ENCODE results near the gene CBARP. TPM values are rescaled to one million over a fixed set of nuclear protein-coding genes. Genes with fewer than 3 reads are reported as not detected.

CBARP gene
- total and polyA plus RNA-seq, 2 donors (not counting 1 experiment from before 2014, with no cell fraction given): 0.31 to 1.5 TPM

DNA sequence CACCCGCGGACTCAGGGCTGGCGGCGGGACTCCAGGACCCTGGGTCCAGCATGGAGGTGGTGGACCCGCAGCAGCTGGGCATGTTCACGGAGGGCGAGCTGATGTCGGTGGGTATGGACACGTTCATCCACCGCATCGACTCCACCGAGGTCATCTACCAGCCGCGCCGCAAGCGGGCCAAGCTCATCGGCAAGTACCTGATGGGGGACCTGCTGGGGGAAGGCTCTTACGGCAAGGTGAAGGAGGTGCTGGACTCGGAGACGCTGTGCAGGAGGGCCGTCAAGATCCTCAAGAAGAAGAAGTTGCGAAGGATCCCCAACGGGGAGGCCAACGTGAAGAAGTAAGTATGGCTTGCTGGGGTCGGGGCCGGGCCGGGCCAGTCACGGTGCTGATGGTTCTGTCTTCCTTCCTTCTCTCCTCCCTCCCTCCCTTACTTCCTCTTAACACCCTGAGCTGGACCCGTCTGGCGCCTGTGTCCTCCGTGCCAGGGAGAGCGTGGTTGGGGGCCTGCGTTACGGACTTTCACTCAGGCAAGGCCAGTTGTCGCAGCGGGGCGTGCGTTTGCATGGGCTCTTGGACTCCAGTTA, 30.8 kb downstream of the CBARP start:
- peak overlapping the region; percentile 76 to 89 (median 83) for H3K4me3 ChIP-seq (replicated peaks in 1 of 4; ENCODE audit: control extremely low read depth in 1 of 4, insufficient read depth in 1 of 4, low read depth in 3 of 4, low read length in 4 of 4)
- H4K20me1 ChIP-seq (ENCODE audit: control insufficient read depth, extremely low read depth, insufficient read depth, low read length): no peaks in the 10 kb centered on the region
- peak overlapping the region; percentile 99 for H3K4me2 ChIP-seq (ENCODE audit: extremely low read depth, insufficient read depth, low read length)
- DNase-seq (ENCODE audit: low read depth in 2 of 2): no peak
- no peak for TF ChIP-seq CTCF (conservative IDR thresholded peaks at IDR 0.05 in 1 of 2, IDR thresholded peaks at IDR 0.05 in 1 of 2; ENCODE audit: low read depth in 1 of 2, low read length in 2 of 2)
- TF ChIP-seq EZH2 (IDR thresholded peaks at IDR 0.05; ENCODE audit: low read length, missing control alignments): no peak
- no peaks in the 10 kb centered on the region for H3K9me3 ChIP-seq (ENCODE audit: control insufficient read depth, insufficient read depth, low read depth, low read length)
- peaks cover 7% of the 10 kb centered on the region for H3K36me3 ChIP-seq (ENCODE audit: control insufficient read depth, insufficient read depth, low read length)
- no peak overlapping the region for H2AFZ ChIP-seq (ENCODE audit: low read length)
- H3K79me2 ChIP-seq (ENCODE audit: control insufficient read depth, insufficient read depth, low read length): peaks cover 52% of the 10 kb centered on the region
- peak overlapping the region; percentile 82 for H3K9ac ChIP-seq (ENCODE audit: insufficient read depth, low read length)
- H3K27me3 ChIP-seq (ENCODE audit: control insufficient read depth, insufficient read depth, low read length): no peaks in the 10 kb centered on the region
- peak overlapping the region; percentile 78 for H3K27ac ChIP-seq (ENCODE audit: insufficient read depth, low read length)
- peaks cover 14% of the 10 kb centered on the region for H3K4me1 ChIP-seq (ENCODE audit: control insufficient read depth, extremely low read depth, insufficient read depth, low read length)

- Histone ChIP-seq H3K4me1 (ENCODE audit: control insufficient read depth, extremely low read depth, insufficient read depth, low read length) (peaks cover 14% of the 10 kb centered on the region), H3K27me3 (ENCODE audit: control insufficient read depth, insufficient read depth, low read length) (no peaks in the 10 kb centered on the region), H3K27ac (ENCODE audit: insufficient read depth, low read length) (peak overlapping the region; percentile 78), H3K4me3 (replicated peaks in 1 of 4; ENCODE audit: control extremely low read depth in 1 of 4, insufficient read depth in 1 of 4, low read depth in 3 of 4, low read length in 4 of 4) (peak overlapping the region; percentile 76 to 89 (median 83)), H3K36me3 (ENCODE audit: control insufficient read depth, insufficient read depth, low read length) (peaks cover 5% of the 10 kb centered on the region), H3K9me3 (ENCODE audit: control insufficient read depth, insufficient read depth, low read depth, low read length) (no peaks in the 10 kb centered on the region), H2AFZ (ENCODE audit: low read length) (no peak overlapping the region), H4K20me1 (ENCODE audit: control insufficient read depth, extremely low read depth, insufficient read depth, low read length) (no peaks in the 10 kb centered on the region), H3K9ac (ENCODE audit: insufficient read depth, low read length) (peak overlapping the region; percentile 82), H3K4me2 (ENCODE audit: extremely low read depth, insufficient read depth, low read length) (peak overlapping the region; percentile 99), H3K79me2 (ENCODE audit: control insufficient read depth, insufficient read depth, low read length) (peaks cover 46% of the 10 kb centered on the region)
- DNase-seq (ENCODE audit: low read depth in 2 of 2): no peak
- TF ChIP-seq CTCF (conservative IDR thresholded peaks at IDR 0.05 in 1 of 2, IDR thresholded peaks at IDR 0.05 in 1 of 2; ENCODE audit: low read depth in 1 of 2, low read length in 2 of 2) (no peak), EZH2 (IDR thresholded peaks at IDR 0.05; ENCODE audit: low read length, missing control alignments) (no peak)
These were observed 31.5 kb downstream of the CBARP start for GRCh38 chr19:1206150-1206863.
